Mucosa of rectum (tissue), 2 donors: ENCODE data around the gene PRIMA1.

Experiments
- H3K27ac ChIP-seq, 2 donors: one replicate each; pipeline ENCODE4 v1.7.0; 2013; ENCODE audit warnings: inconsistent platforms in 2 of 2, low read depth in 2 of 2, low read length in 2 of 2
- H3K27me3 ChIP-seq, 2 donors: one replicate each; pipeline ENCODE4 v1.7.0; 2013; ENCODE audit warnings: low read length in 2 of 2; ENCODE audit not compliant: control insufficient read depth in 2 of 2, insufficient read depth in 2 of 2
- H3K36me3 ChIP-seq, 2 donors: one replicate each; pipeline ENCODE4 v1.7.0; 2013; ENCODE audit warnings: low read length in 2 of 2; ENCODE audit not compliant: control insufficient read depth in 2 of 2, insufficient read depth in 2 of 2
- H3K4me1 ChIP-seq, 2 donors: one replicate each; pipeline ENCODE4 v1.7.0; 2013; ENCODE audit warnings: low read length in 2 of 2, mild to moderate bottlenecking in 1 of 2; ENCODE audit not compliant: control insufficient read depth in 2 of 2, insufficient read depth in 2 of 2
- H3K4me3 ChIP-seq, 2 donors: one replicate each; pipeline ENCODE4 v1.7.0; 2013; ENCODE audit warnings: low read length in 2 of 2
- H3K9ac ChIP-seq, 2 donors: one replicate each; pipeline ENCODE4 v1.7.0; 2013; ENCODE audit warnings: low read length in 2 of 2, low read depth in 1 of 2, mild to moderate bottlenecking in 1 of 2
- H3K9me3 ChIP-seq, 2 donors: one replicate each; pipeline ENCODE4 v1.7.0; 2013; ENCODE audit warnings: low read length in 2 of 2; ENCODE audit not compliant: control insufficient read depth in 2 of 2
- donor health status: healthy.
- donor health status: Normal muscosa, but diverticular disease.

PRIMA1 gene

DNA sequence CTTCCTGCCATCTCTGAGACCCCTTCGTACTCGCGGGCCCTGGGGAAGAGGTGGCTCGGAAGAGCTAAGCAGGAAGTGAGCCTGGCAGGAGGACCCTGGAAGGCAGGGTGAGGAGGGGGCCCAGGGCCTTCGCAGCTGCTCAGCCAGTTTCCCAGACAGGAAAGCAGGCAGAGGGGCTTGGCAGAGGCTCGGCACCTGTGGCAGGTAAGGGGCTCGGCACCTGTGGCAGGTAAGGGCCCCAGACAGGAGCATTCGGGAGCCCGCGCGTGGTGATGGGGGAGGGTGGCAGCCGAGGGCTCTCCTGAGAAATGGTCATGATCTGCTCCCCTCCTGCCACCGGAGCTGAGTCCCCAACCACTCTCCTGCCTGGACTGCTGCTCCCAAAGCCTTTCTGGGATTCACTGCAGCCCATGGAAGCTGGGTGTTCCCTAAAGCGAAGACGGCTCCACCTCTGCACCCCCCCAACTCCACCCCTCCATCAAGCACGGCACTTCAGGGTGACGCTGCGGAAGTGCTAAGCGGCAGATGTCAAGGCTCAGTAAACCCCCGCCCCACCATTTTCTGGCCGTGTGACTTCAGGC is 63.2 kb downstream of the PRIMA1 start:
- no peaks in the 10 kb centered on the region for H3K27me3 ChIP-seq
- H3K36me3 ChIP-seq = no peaks in the 10 kb centered on the region
- H3K4me3 ChIP-seq = no peak overlapping the region
- no peaks in the 10 kb centered on the region for H3K9me3 ChIP-seq
- H3K9ac ChIP-seq = no peak overlapping the region
- H3K4me1 ChIP-seq = no peaks in the 10 kb centered on the region
- H3K27ac ChIP-seq = no peak overlapping the region

DNA sequence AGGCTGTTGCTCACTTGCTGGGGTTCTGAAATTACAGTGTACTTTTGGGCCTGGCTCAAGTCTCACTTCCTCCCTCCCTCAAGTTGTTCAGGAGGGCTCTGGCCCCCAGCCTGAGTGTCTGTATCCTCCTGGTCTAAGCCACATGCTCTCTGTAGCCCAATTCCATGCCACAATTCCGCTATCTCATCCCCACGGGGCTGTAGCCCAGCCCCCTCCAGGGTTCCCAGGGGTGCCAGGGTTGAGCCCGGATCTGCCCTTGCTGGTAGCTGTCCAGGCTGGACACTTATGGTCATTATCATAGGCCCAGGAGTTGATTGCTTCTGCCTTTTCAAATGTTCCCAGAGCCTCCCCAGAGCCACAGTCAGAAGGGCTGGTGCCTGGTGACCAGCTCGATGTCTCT is 65.3 kb downstream of the PRIMA1 start:
- H3K27ac ChIP-seq = no peak overlapping the region
- H3K4me1 ChIP-seq = no peaks in the 10 kb centered on the region
- no peak overlapping the region for H3K9ac ChIP-seq
- H3K4me3 ChIP-seq = no peak overlapping the region
- H3K27me3 ChIP-seq = no peaks in the 10 kb centered on the region
- no peaks in the 10 kb centered on the region for H3K9me3 ChIP-seq
- no peaks in the 10 kb centered on the region for H3K36me3 ChIP-seq

DNA sequence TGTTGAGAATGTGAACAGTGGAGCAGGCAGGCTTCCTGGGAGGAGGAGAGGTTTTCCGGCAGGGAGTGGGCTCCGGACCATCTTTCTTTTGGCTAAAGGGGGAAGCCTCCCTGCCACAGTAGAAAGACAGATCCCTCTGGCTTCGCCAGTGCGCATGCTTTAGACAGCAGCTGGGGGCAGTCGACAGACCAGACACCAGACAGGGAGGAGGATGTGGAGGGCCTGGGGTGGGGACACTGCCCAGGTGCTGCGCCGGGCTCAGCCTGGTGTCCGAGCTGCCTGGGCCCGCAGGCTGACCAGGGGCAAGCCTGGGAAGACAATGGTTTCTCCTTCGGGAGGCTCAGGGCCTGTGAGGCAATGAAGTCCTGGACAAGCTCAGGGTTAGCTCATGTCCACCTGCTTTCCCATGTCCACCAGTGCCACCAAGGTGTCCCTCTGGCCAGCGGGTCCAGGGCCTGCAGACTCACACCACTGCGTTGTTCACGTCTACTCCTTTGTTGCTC is 67.3 kb downstream of the PRIMA1 start:
- no peaks in the 10 kb centered on the region for H3K27me3 ChIP-seq
- no peaks in the 10 kb centered on the region for H3K36me3 ChIP-seq
- H3K4me1 ChIP-seq = no peaks in the 10 kb centered on the region
- H3K4me3 ChIP-seq = no peak overlapping the region
- H3K27ac ChIP-seq = no peak overlapping the region
- no peaks in the 10 kb centered on the region for H3K9me3 ChIP-seq
- no peak overlapping the region for H3K9ac ChIP-seq

- H3K9me3 ChIP-seq = no peaks in the 10 kb centered on the region
- no peaks in the 10 kb centered on the region for H3K27me3 ChIP-seq
- no peak overlapping the region for H3K4me3 ChIP-seq
- no peaks in the 10 kb centered on the region for H3K4me1 ChIP-seq
- no peak overlapping the region for H3K27ac ChIP-seq
- no peak overlapping the region for H3K9ac ChIP-seq
- no peaks in the 10 kb centered on the region for H3K36me3 ChIP-seq
These were observed 68.0 kb downstream of the PRIMA1 start for GRCh38 chr14:93720076-93720815.

GRCh38 chr14:93719256-93719655 is 69.0 kb downstream of the PRIMA1 start:
- H3K36me3 ChIP-seq = no peaks in the 10 kb centered on the region
- H3K27ac ChIP-seq = no peak overlapping the region
- H3K4me3 ChIP-seq = no peak overlapping the region
- no peaks in the 10 kb centered on the region for H3K4me1 ChIP-seq
- H3K27me3 ChIP-seq = no peaks in the 10 kb centered on the region
- H3K9me3 ChIP-seq = no peaks in the 10 kb centered on the region
- no peak overlapping the region for H3K9ac ChIP-seq

DNA sequence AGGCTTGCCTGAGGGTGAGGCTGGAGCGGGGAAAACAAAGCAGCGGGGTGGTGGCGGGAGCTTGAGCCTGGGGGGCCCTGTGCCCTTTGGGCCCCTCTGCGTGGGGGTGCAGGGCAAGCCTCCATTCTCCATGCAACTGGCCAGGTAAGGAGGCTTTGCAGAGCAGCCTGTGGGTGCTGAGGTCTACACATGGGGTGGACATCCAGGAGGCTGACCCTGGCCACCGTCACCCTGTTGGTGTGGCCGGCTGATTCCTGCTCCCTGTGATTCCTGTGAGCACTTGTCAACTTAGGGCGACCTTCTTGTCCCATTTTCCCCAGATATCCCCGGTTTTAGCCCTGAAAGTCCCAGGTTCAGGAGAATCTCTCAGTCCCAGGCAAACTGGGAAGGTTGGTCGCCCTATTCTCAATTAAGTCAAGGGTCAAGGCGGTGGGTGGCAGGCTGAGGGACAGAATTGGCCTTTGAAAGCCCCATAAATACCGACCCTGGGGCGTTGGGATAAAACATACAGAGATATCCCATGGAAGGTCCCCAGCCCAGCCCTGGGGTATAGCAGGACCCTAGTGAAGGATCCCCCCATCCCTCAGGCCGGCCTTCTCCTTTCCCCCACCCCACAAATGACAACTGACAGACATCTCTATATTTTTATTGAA is 70.5 kb downstream of the PRIMA1 start:
- Histone ChIP-seq H3K9me3 (no peaks in the 10 kb centered on the region), H3K36me3 (no peaks in the 10 kb centered on the region), H3K27ac (no peak overlapping the region), H3K9ac (no peak overlapping the region), H3K4me3 (no peak overlapping the region), H3K4me1 (no peaks in the 10 kb centered on the region), H3K27me3 (no peaks in the 10 kb centered on the region)

DNA sequence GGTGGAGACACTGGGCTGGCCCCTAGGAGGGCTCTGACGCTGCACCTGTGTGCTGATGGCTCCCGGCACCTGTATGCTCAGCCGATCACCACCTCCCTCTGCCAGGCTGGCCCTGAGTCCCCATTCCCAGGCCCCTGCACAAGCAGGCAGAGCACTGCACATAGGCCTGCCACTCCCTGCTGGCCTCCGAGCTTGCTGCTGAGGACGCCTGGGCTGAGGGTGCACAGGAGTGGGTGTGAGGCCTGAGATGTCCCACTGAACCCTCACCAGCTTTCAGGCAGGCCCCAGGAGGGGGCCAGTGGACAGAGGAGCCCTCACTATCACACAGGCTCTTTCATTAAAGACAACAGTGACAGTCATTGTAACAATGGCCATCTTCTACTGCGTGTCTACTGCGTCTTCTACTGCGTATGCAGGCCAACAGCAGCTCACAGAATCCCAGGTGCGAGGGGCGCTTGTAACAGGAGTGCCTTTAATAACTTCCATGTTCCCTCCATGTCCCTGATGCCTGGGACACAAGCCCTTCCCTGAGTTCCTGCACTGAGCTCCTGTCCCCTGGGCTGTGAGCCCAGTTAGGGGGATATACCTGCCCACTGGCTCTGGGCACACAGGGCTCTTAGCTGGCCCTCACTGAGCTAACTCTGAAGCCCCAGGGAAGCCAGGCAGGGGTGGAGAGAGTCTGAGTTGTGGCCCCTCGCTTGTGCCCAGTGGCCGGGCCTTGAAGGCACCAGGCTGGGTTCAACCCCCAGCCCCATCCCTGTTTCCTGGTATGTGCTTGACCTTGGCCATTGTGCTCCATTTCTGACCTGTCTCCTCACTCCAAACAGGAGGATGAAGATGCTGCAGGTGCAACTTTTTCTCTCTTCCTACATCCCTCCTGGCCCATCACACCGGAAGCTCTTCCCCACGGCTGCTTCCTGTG is 71.3 kb downstream of the PRIMA1 start:
- Histone ChIP-seq H3K4me1 (no peaks in the 10 kb centered on the region), H3K4me3 (no peak overlapping the region), H3K27me3 (no peaks in the 10 kb centered on the region), H3K27ac (no peak overlapping the region), H3K36me3 (no peaks in the 10 kb centered on the region), H3K9me3 (no peaks in the 10 kb centered on the region), H3K9ac (no peak overlapping the region)

DNA sequence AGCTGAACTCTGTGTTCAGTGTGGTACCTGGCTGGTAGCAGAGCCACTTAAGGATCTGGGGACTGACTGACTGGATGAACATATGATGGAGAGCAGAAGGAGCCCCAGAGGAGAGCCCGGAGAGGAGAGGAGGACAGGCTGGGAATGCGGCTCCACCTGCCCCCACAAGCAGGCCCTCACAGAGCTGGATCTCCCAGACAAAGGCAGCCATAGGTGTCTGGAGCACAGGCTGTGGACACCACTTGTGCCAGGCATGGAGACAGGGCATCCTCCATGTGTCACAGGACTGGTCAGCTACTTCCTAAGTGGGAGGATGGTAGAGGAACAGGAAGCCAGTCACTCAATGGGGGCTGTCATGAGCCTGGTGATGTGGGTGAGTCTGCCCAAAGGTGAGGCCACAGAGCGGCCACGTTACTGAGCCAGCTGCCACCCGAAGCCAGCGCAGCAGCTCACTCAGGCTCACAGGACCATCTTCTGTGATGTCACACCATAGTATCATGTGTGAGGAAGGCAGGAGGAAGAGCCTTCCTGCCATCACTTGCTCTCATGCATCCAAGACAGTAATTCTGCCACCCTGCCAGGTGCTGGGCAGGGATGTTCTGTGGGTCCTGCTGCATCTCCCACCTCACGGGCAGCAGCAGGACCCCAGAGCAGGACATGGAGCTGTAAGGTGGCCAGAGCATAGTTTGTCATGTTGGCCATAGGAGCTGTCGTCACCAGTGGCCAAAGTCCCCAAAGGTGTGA is 72.1 kb downstream of the PRIMA1 start:
- no peaks in the 10 kb centered on the region for H3K36me3 ChIP-seq
- no peak overlapping the region for H3K4me3 ChIP-seq
- H3K9me3 ChIP-seq = no peaks in the 10 kb centered on the region
- H3K9ac ChIP-seq = no peak overlapping the region
- no peaks in the 10 kb centered on the region for H3K27me3 ChIP-seq
- no peak overlapping the region for H3K27ac ChIP-seq
- H3K4me1 ChIP-seq = no peaks in the 10 kb centered on the region

- no peak overlapping the region for H3K4me3 ChIP-seq
- no peaks in the 10 kb centered on the region for H3K4me1 ChIP-seq
- no peaks in the 10 kb centered on the region for H3K36me3 ChIP-seq
- no peaks in the 10 kb centered on the region for H3K9me3 ChIP-seq
- no peak overlapping the region for H3K9ac ChIP-seq
- H3K27me3 ChIP-seq = no peaks in the 10 kb centered on the region
- no peak overlapping the region for H3K27ac ChIP-seq
These were observed 72.9 kb downstream of the PRIMA1 start for GRCh38 chr14:93715279-93715927.
